Suppressor macrophage treated with lipopolysaccharide for 4 hours (primary cell): ENCODE measurements around the gene MYB.

Experiments used
- DNase-seq: peaks from one replicate; pipeline ENCODE4 v3.0.0-alpha.2; 2020

The MYB gene

GRCh38 chr6:135165031-135165430 lies 16.1 kb upstream of the MYB start:
- DNase-seq: no peak

- DNase-seq: no peak
Measured at GRCh38 chr6:135166515-135166914, 14.6 kb upstream of the MYB start.

- DNase-seq: no peak
Measured at GRCh38 chr6:135167617-135168016, 13.5 kb upstream of the MYB start.

DNA sequence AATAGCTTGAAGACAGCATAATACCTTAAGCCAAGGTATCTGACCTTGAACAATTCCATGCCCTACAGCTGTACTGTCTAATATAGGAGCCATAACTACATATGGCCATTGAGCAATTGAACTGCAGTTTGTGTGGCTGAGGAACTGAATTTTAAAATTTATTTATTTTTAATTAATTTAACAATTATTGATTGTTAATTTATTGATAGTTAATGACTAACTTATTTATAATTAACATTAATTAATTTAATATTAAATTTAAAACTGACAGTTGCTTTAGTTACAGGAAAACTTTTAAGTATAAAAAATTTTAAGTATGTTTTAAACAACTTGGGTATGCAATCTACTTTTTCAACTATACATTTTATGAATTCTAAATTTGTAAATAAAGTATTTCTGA lies 12.3 kb upstream of the MYB start:
- no peak for DNase-seq

DNA sequence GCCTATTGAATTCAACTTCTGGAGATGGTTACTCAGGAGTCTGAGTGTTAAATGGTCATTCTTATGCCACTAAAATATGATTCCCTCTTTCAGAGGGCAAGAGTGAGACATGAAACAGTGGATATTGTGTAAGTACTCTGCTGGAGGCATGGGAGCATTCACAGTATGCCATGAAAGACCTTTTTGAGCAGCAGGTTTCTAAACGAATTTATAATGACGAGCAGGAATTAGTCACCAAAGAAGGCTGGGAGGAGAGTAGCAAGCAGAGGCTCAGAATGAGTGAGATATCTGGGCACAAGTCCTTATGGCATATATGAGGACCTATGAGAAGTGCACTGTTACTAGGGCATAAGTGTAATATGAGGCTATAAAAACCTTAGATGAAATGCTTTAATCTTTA lies 10.9 kb upstream of the MYB start:
- no peak for DNase-seq

GRCh38 chr6:135170849-135171248 lies 10.3 kb upstream of the MYB start:
- no peak for DNase-seq

DNA sequence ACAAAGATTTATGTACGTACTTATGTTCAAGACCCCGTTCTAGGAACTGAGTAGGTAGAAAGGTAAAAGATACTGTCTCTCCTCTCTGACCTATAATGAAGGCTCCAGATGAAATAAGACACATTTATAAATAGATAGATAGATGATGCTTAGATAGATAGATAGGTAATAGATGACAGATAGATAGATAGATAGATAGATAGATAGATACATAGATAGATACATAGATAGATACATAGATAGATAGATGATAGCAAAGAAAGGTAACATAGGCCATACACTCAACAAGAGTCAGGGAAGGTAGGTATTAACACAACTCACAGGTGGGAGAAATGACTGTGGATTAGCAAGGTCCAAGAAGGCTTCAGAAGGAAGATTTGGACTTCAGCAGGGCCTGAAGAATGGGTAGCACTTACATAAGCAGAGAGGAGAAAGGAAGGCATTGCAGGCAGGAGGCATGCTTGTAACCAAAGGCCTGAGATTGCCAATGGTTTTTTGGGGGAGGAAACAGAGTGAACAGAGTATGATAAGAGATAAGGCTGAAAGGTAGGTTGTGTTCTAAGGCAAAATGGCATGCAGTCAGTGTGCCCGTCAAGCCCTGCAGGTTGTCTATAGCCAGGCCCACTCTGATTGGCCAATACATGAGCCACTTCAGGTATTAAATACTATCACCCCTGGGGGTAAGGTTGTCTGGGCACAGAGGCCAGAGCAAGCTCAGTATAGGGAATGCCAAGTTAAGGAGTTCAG lies 7.7 kb upstream of the MYB start:
- DNase-seq: no peak

GRCh38 chr6:135173989-135174484 lies 7.1 kb upstream of the MYB start:
- DNase-seq: no peak

GRCh38 chr6:135176058-135176457 lies 5.0 kb upstream of the MYB start:
- no peak for DNase-seq

DNA sequence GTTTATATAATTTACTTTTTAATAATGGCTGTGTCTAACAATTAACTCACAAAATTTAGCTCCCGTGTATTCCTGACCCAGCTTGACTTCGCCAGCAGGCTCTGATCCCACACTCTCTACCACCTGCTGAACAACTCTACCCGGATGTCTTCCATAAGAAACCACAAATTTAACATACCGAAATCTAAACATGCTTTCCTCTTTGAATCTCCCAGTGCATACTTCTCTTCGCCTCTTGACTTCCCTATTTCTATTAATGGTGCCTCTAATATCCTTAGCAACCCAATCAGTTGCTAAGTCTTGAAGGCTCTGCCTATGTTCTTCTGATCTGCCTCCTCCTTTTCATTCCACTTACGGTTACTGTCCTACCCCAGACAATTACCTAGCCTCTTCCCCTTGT lies 4.6 kb upstream of the MYB start:
- DNase-seq: no peak

GRCh38 chr6:135179372-135179771 lies 1.7 kb upstream of the MYB start:
- DNase-seq: no peak

DNA sequence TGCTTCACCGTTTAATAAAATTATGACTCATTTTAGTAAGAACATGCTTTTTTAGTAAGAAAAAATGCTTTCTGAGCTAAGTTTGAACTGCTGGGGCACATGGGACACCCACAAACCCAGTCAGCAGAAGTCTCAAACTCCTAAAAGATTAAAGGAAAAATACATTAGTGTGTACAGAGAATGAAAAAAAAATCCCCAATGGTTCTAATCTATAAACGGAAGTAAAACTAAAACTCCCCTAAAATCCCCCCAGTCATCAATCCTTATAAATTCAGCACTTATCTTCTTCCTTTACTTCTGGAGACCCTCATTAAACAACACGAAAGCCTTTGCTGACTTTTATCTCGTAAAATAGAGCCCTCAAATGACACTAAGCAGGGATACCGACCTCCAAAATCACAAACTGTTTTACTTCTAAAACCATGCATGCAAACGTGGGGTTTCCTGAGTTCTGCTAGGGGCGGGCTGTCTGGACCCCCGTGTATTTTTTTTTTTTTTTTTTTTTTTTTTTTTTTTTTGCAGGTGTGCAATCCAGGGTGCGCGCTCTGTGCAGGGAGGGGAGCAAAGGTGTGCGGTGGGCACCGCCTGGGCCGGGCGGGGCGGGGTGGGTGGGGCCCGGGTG lies 1.1 kb upstream of the MYB start:
- DNase-seq: no peak

- DNase-seq: no peak
Measured at GRCh38 chr6:135181333-135182070, 394 bp downstream of the MYB start.

- DNase-seq: peak; percentile 31
Measured at GRCh38 chr6:135182071-135183001, 1.2 kb downstream of the MYB start.

DNA sequence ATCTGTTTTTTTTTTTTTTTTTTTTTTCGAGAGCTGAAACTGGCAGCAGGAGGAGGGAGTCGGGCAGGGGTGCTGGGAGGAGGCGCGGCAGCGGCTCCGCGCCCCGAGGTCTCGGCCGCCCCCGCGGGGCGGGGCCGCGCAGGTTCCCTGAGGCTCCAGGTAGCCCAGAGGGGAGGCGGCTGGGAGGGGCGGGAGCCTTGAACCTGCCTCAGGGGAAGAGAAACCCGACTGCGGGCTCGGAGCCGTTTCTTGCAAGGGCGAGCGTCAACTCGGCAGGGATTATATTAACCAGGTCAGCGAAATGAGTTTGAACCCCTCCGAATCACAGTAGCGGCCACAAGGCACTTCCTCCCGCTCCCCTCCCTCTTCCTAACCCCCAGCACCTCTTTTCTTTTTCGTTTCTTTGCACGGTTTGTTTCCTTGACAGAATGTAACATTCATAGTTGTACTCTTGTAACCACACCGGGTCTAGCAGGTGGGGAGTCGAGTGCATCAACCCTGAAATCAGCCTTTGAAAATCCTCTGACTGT lies 2.0 kb downstream of the MYB start:
- no peak for DNase-seq

DNA sequence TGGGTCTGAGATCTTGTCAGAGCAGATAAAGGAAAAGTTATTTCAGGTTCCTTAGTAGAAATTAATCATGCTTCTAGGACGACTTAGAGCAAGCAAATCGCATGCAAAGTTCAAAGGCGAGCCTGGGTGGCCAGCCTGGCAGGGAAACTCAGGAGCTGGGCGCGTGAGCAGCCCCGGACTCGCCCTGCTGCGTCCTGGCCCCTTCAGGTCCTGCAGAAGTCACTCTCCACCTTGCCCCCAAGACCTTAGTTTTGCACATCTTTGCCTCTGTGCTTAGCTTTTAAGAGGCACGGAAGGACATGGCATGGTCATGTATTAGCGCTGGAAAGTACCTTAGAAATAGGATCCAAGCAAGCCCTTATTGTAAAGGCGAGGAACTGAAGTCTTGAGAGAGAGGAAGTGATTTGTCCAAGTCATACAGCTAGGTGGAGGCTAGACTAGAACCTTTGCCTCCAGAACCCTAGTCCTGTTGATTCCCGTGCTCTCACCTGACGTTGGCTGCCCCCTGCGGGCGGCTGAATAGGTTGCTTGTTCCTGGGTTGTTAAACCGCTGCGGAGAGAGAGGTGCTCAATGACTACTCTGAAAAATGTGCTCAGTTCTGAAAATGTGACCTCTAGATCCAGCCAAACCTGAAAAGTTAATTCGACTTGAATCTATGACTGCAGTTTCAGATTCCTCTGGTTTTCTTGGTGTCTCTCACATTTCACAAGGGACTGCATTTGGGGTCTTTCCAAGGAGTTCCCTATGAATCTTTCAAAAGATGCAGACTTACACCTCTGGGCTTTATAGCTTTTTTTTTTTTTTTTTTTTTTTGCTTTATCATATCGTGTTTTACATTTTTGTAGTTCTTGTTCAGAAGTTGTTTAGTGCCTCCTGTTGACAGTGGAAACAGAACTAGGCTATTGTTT lies 2.7 kb downstream of the MYB start:
- DNase-seq: peak; percentile 42

DNA sequence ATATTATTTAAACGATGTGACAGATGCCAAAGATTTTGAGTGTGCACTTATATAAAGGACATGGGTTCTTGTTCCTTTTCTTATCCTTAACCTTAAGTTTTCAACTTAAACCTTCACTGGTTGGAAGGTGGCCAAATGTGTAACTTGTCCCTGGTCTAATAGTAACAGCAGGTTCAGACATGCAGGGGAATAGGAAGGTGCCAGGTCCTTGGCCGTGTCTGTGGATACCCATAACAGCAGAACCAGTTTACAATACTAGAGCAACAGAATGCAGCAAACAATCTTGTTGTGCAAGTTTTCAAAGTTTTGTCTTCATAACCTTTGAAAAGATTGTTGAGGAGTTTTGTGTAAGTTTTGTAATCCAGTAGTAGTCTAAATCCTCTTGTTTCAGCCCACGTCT lies 4.4 kb downstream of the MYB start:
- no peak for DNase-seq

DNA sequence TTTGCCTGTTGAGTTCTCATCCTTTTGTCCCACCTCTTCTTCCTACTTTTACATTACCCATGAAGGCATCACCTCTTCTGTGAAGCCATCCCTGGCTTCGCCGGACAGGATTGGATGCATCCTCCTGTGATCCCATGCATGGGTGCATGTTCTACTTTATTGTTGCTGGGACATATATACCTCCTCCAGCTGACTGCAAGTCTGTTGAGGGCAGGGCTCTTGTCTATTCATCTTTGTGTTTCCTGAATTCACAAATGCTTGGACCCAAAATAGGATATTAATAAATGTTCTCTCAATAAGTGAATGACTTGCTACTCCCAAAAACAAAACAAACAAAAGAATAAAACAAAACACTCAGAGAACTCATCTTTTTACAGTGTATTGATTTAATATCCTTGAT lies 5.1 kb downstream of the MYB start:
- DNase-seq: no peak

- no peak for DNase-seq
Measured at GRCh38 chr6:135187372-135187771, 6.3 kb downstream of the MYB start.

DNA sequence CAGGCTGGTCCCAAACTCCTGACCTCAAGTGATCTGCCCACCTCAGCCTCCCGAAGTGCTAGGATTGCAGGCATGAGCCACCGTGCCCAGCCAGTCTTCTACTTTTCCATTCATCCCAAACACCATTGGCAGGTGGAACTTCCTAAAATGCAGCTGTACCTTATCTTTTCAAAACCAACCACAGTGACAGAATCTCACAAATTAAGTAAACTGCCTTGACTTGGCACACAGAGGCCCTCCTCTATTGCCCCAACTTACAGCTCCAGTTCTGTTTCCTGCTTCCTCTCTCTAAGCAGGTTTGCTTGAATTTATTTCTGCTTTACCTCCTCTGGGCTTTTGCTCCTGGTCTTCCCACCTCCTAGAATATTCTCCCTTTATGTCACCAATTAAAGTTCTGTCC lies 7.6 kb downstream of the MYB start:
- no peak for DNase-seq

DNA sequence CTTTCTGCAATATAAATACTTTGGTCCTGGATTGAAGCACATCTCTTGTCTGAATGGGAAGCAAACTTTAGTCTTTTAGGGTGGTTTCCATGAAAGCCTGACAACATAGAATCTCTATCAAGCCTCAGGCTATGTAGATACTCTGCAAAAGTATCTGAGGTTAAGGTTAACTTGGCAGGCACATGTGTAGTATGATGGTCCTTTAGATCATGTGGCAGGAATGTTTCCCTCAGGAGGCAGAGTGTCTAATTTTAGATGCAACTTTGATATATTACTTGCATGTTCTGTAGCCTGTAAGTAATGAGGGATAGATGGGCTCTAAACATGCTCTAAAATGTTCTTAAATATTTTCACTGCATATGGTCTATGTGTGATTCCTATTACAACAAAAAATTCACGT lies 8.2 kb downstream of the MYB start:
- no peak for DNase-seq
